Measurements from ENCODE around the gene KATNAL2.
A peak's percentile ranks its signal among the peaks of the same experiment; 100 is the strongest.

KATNAL2 gene

GRCh38 chr18:47081578-47081977, 164.2 kb downstream of the KATNAL2 start:
- no peak overlapping the region for H3K4me3 ChIP-seq (ENCODE audit: insufficient read length, low read depth)
- no peaks in the 10 kb centered on the region for H3K36me3 ChIP-seq (ENCODE audit: insufficient read depth, insufficient read length, low read length)

GRCh38 chr18:47087676-47088075, 170.3 kb downstream of the KATNAL2 start:
- DNase-seq (ENCODE audit: low read depth, low spot score) = no peak
- no peaks in the 10 kb centered on the region for H3K36me3 ChIP-seq (ENCODE audit: insufficient read depth, insufficient read length, low read length)
- H3K9ac ChIP-seq (ENCODE audit: insufficient read length, low read depth) = no peak overlapping the region
- TF ChIP-seq YY1 (IDR thresholded peaks at IDR 0.05; ENCODE audit: insufficient read depth, insufficient read length) (no peak), ZNF274 (IDR thresholded peaks at IDR 0.05; ENCODE audit: low read depth, low read length) (no peak), SUZ12 (IDR thresholded peaks at IDR 0.05; ENCODE audit: extremely low read depth, insufficient read depth, insufficient read length) (no peak)
- H3K9me3 ChIP-seq (ENCODE audit: insufficient read depth, low read length) = no peaks in the 10 kb centered on the region
- no peak overlapping the region for H3K4me3 ChIP-seq (ENCODE audit: insufficient read length, low read depth)
- no peaks in the 10 kb centered on the region for H3K27me3 ChIP-seq (ENCODE audit: insufficient read depth, insufficient read length)
- H3K4me1 ChIP-seq (ENCODE audit: insufficient read depth, insufficient read length) = no peaks in the 10 kb centered on the region

More at GRCh38 chr18:47081578-47081977, 164.2 kb downstream of the KATNAL2 start:
- no peak overlapping the region for H3K9ac ChIP-seq (ENCODE audit: insufficient read length, low read depth)
- TF ChIP-seq YY1 (IDR thresholded peaks at IDR 0.05; ENCODE audit: insufficient read depth, insufficient read length) (no peak), SUZ12 (IDR thresholded peaks at IDR 0.05; ENCODE audit: extremely low read depth, insufficient read depth, insufficient read length) (no peak), ZNF274 (IDR thresholded peaks at IDR 0.05; ENCODE audit: low read depth, low read length) (no peak)
- no peak for DNase-seq (ENCODE audit: low read depth, low spot score)
- no peaks in the 10 kb centered on the region for H3K9me3 ChIP-seq (ENCODE audit: insufficient read depth, low read length)
- no peaks in the 10 kb centered on the region for H3K4me1 ChIP-seq (ENCODE audit: insufficient read depth, insufficient read length)
- H3K27me3 ChIP-seq (ENCODE audit: insufficient read depth, insufficient read length) = no peaks in the 10 kb centered on the region

- Histone ChIP-seq H3K27me3 (ENCODE audit: insufficient read depth, insufficient read length) (no peaks in the 10 kb centered on the region), H3K4me3 (ENCODE audit: insufficient read length, low read depth) (no peak overlapping the region), H3K4me1 (ENCODE audit: insufficient read depth, insufficient read length) (no peaks in the 10 kb centered on the region), H3K9me3 (ENCODE audit: insufficient read depth, low read length) (no peaks in the 10 kb centered on the region), H3K9ac (ENCODE audit: insufficient read length, low read depth) (no peak overlapping the region), H3K36me3 (ENCODE audit: insufficient read depth, insufficient read length, low read length) (no peaks in the 10 kb centered on the region)
- DNase-seq (ENCODE audit: low read depth, low spot score) = no peak
- TF ChIP-seq SUZ12 (IDR thresholded peaks at IDR 0.05; ENCODE audit: extremely low read depth, insufficient read depth, insufficient read length) = no peak
- no peak for TF ChIP-seq ZNF274 (IDR thresholded peaks at IDR 0.05; ENCODE audit: low read depth, low read length)
- no peak for TF ChIP-seq YY1 (IDR thresholded peaks at IDR 0.05; ENCODE audit: insufficient read depth, insufficient read length)
Measured at GRCh38 chr18:47095810-47096209, 178.4 kb downstream of the KATNAL2 start.

- no peak for TF ChIP-seq SUZ12 (IDR thresholded peaks at IDR 0.05; ENCODE audit: extremely low read depth, insufficient read depth, insufficient read length)
- TF ChIP-seq ZNF274 (IDR thresholded peaks at IDR 0.05; ENCODE audit: low read depth, low read length) = no peak
- TF ChIP-seq YY1 (IDR thresholded peaks at IDR 0.05; ENCODE audit: insufficient read depth, insufficient read length) = no peak
- DNase-seq (ENCODE audit: low read depth, low spot score) = peak; percentile 50
- Histone ChIP-seq H3K9me3 (ENCODE audit: insufficient read depth, low read length) (no peaks in the 10 kb centered on the region), H3K36me3 (ENCODE audit: insufficient read depth, insufficient read length, low read length) (peaks cover 9% of the 10 kb centered on the region), H3K27me3 (ENCODE audit: insufficient read depth, insufficient read length) (no peaks in the 10 kb centered on the region), H3K4me3 (ENCODE audit: insufficient read length, low read depth) (no peak overlapping the region), H3K9ac (ENCODE audit: insufficient read length, low read depth) (no peak overlapping the region), H3K4me1 (ENCODE audit: insufficient read depth, insufficient read length) (no peaks in the 10 kb centered on the region)
Measured at GRCh38 chr18:47100212-47100831, 182.9 kb downstream of the KATNAL2 start.

GRCh38 chr18:47108373-47108772, 191.0 kb downstream of the KATNAL2 start:
- no peaks in the 10 kb centered on the region for H3K27me3 ChIP-seq (ENCODE audit: insufficient read depth, insufficient read length)
- DNase-seq (ENCODE audit: low read depth, low spot score) = no peak
- H3K9me3 ChIP-seq (ENCODE audit: insufficient read depth, low read length) = no peaks in the 10 kb centered on the region
- no peaks in the 10 kb centered on the region for H3K4me1 ChIP-seq (ENCODE audit: insufficient read depth, insufficient read length)
- peaks cover 65% of the 10 kb centered on the region for H3K36me3 ChIP-seq (ENCODE audit: insufficient read depth, insufficient read length, low read length)
- TF ChIP-seq ZNF274 (IDR thresholded peaks at IDR 0.05; ENCODE audit: low read depth, low read length) = no peak
- no peak for TF ChIP-seq SUZ12 (IDR thresholded peaks at IDR 0.05; ENCODE audit: extremely low read depth, insufficient read depth, insufficient read length)
- TF ChIP-seq YY1 (IDR thresholded peaks at IDR 0.05; ENCODE audit: insufficient read depth, insufficient read length) = no peak
- H3K9ac ChIP-seq (ENCODE audit: insufficient read length, low read depth) = no peak overlapping the region
- H3K4me3 ChIP-seq (ENCODE audit: insufficient read length, low read depth) = no peak overlapping the region

- Histone ChIP-seq H3K4me3 (ENCODE audit: insufficient read length, low read depth) (no peak overlapping the region), H3K4me1 (ENCODE audit: insufficient read depth, insufficient read length) (no peaks in the 10 kb centered on the region), H3K27me3 (ENCODE audit: insufficient read depth, insufficient read length) (no peaks in the 10 kb centered on the region), H3K36me3 (ENCODE audit: insufficient read depth, insufficient read length, low read length) (peaks cover 63% of the 10 kb centered on the region), H3K9ac (ENCODE audit: insufficient read length, low read depth) (no peak overlapping the region), H3K9me3 (ENCODE audit: insufficient read depth, low read length) (no peaks in the 10 kb centered on the region)
- TF ChIP-seq YY1 (IDR thresholded peaks at IDR 0.05; ENCODE audit: insufficient read depth, insufficient read length) = no peak
- no peak for DNase-seq (ENCODE audit: low read depth, low spot score)
Measured at GRCh38 chr18:47108998-47109405, 191.6 kb downstream of the KATNAL2 start.

GRCh38 chr18:47109720-47110119, 192.3 kb downstream of the KATNAL2 start:
- no peak overlapping the region for H3K4me3 ChIP-seq (ENCODE audit: insufficient read length, low read depth)
- H3K9ac ChIP-seq (ENCODE audit: insufficient read length, low read depth) = no peak overlapping the region
- H3K9me3 ChIP-seq (ENCODE audit: insufficient read depth, low read length) = no peaks in the 10 kb centered on the region
- no peaks in the 10 kb centered on the region for H3K27me3 ChIP-seq (ENCODE audit: insufficient read depth, insufficient read length)
- no peak for DNase-seq (ENCODE audit: low read depth, low spot score)
- H3K36me3 ChIP-seq (ENCODE audit: insufficient read depth, insufficient read length, low read length) = peaks cover 56% of the 10 kb centered on the region
- TF ChIP-seq YY1 (IDR thresholded peaks at IDR 0.05; ENCODE audit: insufficient read depth, insufficient read length) (no peak), ZNF274 (IDR thresholded peaks at IDR 0.05; ENCODE audit: low read depth, low read length) (no peak), SUZ12 (IDR thresholded peaks at IDR 0.05; ENCODE audit: extremely low read depth, insufficient read depth, insufficient read length) (no peak)
- no peaks in the 10 kb centered on the region for H3K4me1 ChIP-seq (ENCODE audit: insufficient read depth, insufficient read length)
